Neural progenitor cell (in vitro differentiated cells): ENCODE results near the gene POMZP3.
"Not testable (repeated sequence)": the region's sequence is repeated elsewhere in the genome, so short reads cannot be mapped to it uniquely, and the experiment has no call there.

Experiments
- EZH2 ChIP-seq: fragments of 200-600 bp; sonication (generic); IDR thresholded peaks from 2 replicates; pipeline ENCODE4 v1.6.1; 2017; ENCODE audit warnings: antibody characterized with exemption, mild to moderate bottlenecking, moderate library complexity
- EZH2phosphoT487 ChIP-seq: fragments of 200-600 bp; sonication (generic); IDR thresholded peaks from 2 replicates; pipeline ENCODE4 v1.6.1; 2017; ENCODE audit warnings: antibody characterized with exemption
- TF ChIP-seq, protein P1 (sequence below): fragments of 200-600 bp; sonication (generic); IDR thresholded peaks from 2 replicates; pipeline ENCODE4 v1.5.1; 2017; ENCODE audit warnings: antibody characterized with exemption, mild to moderate bottlenecking

- TF ChIP-seq, protein P1, sequence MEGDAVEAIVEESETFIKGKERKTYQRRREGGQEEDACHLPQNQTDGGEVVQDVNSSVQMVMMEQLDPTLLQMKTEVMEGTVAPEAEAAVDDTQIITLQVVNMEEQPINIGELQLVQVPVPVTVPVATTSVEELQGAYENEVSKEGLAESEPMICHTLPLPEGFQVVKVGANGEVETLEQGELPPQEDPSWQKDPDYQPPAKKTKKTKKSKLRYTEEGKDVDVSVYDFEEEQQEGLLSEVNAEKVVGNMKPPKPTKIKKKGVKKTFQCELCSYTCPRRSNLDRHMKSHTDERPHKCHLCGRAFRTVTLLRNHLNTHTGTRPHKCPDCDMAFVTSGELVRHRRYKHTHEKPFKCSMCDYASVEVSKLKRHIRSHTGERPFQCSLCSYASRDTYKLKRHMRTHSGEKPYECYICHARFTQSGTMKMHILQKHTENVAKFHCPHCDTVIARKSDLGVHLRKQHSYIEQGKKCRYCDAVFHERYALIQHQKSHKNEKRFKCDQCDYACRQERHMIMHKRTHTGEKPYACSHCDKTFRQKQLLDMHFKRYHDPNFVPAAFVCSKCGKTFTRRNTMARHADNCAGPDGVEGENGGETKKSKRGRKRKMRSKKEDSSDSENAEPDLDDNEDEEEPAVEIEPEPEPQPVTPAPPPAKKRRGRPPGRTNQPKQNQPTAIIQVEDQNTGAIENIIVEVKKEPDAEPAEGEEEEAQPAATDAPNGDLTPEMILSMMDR = not testable (repeated sequence)
- TF ChIP-seq EZH2, EZH2phosphoT487: not testable (repeated sequence)
Observed at GRCh38 chr7:76560157-76560556, 66.9 kb downstream of the POMZP3 start.
